ENCODE measurements around the gene CRYGC. TPM values are rescaled to one million over a fixed set of nuclear protein-coding genes. Genes with fewer than 3 reads are reported as not detected.

The CRYGC gene
- total and polyA plus RNA-seq, 2 of the 13 experiments (the other 11 are each of a cell fraction or from before 2014, with no cell fraction given), result 0.20 to 0.27 TPM

DNA sequence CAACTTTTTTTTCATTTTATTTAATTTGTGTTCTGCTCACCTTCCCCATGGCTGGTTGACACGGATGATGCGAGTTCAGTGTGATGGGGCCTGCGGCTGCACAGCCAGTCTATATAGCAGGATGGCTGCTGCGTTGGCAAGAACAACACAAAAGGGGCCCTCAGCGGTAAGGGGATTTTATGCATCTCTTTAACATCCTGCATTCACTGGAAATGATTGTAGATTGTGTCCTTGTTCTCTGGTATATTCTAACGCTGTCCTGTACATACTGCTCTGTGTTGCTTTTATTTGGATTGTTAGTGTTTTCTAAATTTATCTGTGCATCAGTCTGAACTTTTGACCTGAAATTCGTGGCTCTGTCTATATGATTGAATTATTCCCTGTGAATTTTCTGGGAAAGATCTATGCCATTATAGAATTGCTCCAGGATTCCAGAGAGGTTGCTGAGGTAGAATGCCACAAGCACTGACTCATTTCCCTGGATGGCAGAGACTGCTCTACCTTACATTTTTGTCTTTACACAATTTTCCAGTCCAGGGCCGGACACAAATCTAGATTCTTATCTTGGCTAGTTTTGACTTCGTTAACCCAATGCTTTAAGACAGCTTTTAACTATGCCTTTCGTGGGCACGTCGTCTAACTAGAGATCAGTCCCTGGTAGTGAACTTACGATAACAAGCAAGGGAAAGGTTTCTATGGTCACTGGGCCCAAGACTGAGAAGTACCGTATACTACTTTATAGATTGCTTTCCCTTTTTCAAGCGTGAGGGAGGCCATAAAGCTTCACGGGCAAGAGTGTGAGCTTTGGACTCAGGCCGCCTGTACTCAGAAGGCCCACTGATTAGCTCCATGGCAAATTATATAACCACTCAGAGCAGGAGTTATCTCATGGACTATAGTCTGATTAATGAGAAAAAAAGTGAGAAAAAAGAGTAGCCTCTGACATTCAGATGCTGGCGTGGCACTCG is at the start of gene CRYGC (continued):
- TF ChIP-seq NCOR1 (IDR thresholded peaks at IDR 0.05; ENCODE audit: borderline replicate concordance, low read length), result peak; percentile 69; the same call in 1 of the 2 replicates
- no peak for TF ChIP-seq ZNF782 (CRISPR knock-in tag; IDR thresholded peaks at IDR 0.05; ENCODE audit: borderline replicate concordance)
- TF ChIP-seq HDAC6 (IDR thresholded peaks at IDR 0.05; ENCODE audit: low read depth, low read length), result no peak
- TF ChIP-seq ZNF441 (CRISPR knock-in tag; IDR thresholded peaks at IDR 0.05; ENCODE audit: borderline replicate concordance), result no peak
- no peak; the same call in 1 of the 2 replicates for TF ChIP-seq MED1 (CRISPR knock-in tag; IDR thresholded peaks at IDR 0.05)
- no peak for TF ChIP-seq SMAD9 (CRISPR knock-in tag; IDR thresholded peaks at IDR 0.05)
- TF ChIP-seq ZNF253 (CRISPR knock-in tag; IDR thresholded peaks at IDR 0.05; ENCODE audit: borderline replicate concordance), result no peak
- TF ChIP-seq HOXD1 (CRISPR knock-in tag; IDR thresholded peaks at IDR 0.05), result no peak
- no peak for TF ChIP-seq ZNF543 (CRISPR knock-in tag; IDR thresholded peaks at IDR 0.05)
- no peak for TF ChIP-seq SCMH1 (CRISPR knock-in tag; IDR thresholded peaks at IDR 0.05; ENCODE audit: borderline replicate concordance)
- TF ChIP-seq SOX5 (CRISPR knock-in tag; IDR thresholded peaks at IDR 0.05; ENCODE audit: borderline replicate concordance), result peak; percentile 58
- TF ChIP-seq ZMYM4 (CRISPR knock-in tag; IDR thresholded peaks at IDR 0.05), result peak; percentile 64; the same call in 1 of the 2 replicates
- TF ChIP-seq NR2F2 (IDR thresholded peaks at IDR 0.05; ENCODE audit: borderline replicate concordance, low read depth), result no peak
- TF ChIP-seq, protein P1, sequence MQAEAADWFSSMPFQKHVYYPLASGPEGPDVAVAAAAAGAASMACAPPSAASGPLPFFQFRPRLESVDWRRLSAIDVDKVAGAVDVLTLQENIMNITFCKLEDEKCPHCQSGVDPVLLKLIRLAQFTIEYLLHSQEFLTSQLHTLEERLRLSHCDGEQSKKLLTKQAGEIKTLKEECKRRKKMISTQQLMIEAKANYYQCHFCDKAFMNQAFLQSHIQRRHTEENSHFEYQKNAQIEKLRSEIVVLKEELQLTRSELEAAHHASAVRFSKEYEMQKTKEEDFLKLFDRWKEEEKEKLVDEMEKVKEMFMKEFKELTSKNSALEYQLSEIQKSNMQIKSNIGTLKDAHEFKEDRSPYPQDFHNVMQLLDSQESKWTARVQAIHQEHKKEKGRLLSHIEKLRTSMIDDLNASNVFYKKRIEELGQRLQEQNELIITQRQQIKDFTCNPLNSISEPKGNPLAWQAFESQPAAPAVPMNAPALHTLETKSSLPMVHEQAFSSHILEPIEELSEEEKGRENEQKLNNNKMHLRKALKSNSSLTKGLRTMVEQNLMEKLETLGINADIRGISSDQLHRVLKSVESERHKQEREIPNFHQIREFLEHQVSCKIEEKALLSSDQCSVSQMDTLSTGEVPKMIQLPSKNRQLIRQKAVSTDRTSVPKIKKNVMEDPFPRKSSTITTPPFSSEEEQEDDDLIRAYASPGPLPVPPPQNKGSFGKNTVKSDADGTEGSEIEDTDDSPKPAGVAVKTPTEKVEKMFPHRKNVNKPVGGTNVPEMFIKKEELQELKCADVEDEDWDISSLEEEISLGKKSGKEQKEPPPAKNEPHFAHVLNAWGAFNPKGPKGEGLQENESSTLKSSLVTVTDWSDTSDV (CRISPR knock-in tag; IDR thresholded peaks at IDR 0.05), result no peak
- TF ChIP-seq SP2 (CRISPR knock-in tag; IDR thresholded peaks at IDR 0.05), result no peak
- TF ChIP-seq, protein P2, sequence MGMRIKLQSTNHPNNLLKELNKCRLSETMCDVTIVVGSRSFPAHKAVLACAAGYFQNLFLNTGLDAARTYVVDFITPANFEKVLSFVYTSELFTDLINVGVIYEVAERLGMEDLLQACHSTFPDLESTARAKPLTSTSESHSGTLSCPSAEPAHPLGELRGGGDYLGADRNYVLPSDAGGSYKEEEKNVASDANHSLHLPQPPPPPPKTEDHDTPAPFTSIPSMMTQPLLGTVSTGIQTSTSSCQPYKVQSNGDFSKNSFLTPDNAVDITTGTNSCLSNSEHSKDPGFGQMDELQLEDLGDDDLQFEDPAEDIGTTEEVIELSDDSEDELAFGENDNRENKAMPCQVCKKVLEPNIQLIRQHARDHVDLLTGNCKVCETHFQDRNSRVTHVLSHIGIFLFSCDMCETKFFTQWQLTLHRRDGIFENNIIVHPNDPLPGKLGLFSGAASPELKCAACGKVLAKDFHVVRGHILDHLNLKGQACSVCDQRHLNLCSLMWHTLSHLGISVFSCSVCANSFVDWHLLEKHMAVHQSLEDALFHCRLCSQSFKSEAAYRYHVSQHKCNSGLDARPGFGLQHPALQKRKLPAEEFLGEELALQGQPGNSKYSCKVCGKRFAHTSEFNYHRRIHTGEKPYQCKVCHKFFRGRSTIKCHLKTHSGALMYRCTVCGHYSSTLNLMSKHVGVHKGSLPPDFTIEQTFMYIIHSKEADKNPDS (CRISPR knock-in tag; IDR thresholded peaks at IDR 0.05), result no peak
- no peak for TF ChIP-seq ZNF619 (CRISPR knock-in tag; IDR thresholded peaks at IDR 0.05)
- TF ChIP-seq KDM5A (IDR thresholded peaks at IDR 0.05; ENCODE audit: borderline replicate concordance, low read length), result no peak
- TF ChIP-seq, protein P3, sequence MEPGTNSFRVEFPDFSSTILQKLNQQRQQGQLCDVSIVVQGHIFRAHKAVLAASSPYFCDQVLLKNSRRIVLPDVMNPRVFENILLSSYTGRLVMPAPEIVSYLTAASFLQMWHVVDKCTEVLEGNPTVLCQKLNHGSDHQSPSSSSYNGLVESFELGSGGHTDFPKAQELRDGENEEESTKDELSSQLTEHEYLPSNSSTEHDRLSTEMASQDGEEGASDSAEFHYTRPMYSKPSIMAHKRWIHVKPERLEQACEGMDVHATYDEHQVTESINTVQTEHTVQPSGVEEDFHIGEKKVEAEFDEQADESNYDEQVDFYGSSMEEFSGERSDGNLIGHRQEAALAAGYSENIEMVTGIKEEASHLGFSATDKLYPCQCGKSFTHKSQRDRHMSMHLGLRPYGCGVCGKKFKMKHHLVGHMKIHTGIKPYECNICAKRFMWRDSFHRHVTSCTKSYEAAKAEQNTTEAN (CRISPR knock-in tag; conservative IDR thresholded peaks at IDR 0.05), result no peak
- TF ChIP-seq, protein P4, sequence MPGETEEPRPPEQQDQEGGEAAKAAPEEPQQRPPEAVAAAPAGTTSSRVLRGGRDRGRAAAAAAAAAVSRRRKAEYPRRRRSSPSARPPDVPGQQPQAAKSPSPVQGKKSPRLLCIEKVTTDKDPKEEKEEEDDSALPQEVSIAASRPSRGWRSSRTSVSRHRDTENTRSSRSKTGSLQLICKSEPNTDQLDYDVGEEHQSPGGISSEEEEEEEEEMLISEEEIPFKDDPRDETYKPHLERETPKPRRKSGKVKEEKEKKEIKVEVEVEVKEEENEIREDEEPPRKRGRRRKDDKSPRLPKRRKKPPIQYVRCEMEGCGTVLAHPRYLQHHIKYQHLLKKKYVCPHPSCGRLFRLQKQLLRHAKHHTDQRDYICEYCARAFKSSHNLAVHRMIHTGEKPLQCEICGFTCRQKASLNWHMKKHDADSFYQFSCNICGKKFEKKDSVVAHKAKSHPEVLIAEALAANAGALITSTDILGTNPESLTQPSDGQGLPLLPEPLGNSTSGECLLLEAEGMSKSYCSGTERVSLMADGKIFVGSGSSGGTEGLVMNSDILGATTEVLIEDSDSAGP (CRISPR knock-in tag; IDR thresholded peaks at IDR 0.05; ENCODE audit: borderline replicate concordance), result no peak
- no peak for TF ChIP-seq NFIB (CRISPR knock-in tag; IDR thresholded peaks at IDR 0.05; ENCODE audit: borderline replicate concordance)
- TF ChIP-seq FOSL1 (CRISPR knock-in tag; IDR thresholded peaks at IDR 0.05; ENCODE audit: borderline replicate concordance), result peak; percentile 46; the same call in 1 of the 2 replicates

Data from HepG2 (cell line).